ENCODE data around the gene CD40. TPM values are rescaled to one million over a fixed set of nuclear protein-coding genes. Genes with fewer than 3 reads are reported as not detected.
A peak's percentile ranks its signal among the peaks of the same experiment; 100 is the strongest.

CD40 gene
- total RNA-seq, 1 experiment from 2014 or later, result 6.3 TPM

GRCh38 chr20:46077642-46078305 is 40.3 kb upstream of the CD40 start:
- Histone ChIP-seq H3K9me2 (replicated peaks; ENCODE audit: insufficient read depth, low read length) (no peaks in the 10 kb centered on the region), H2AFZ (ENCODE audit: low read length) (no peak overlapping the region), H3K4me2 (ENCODE audit: low read depth, low read length, poor library complexity, severe bottlenecking) (no peak overlapping the region), H3K4me3 (ENCODE audit: low read length) (no peak overlapping the region), H3K79me2 (ENCODE audit: low read length) (peaks cover 96% of the 10 kb centered on the region), H3K9me3 (ENCODE audit: low read length) (no peaks in the 10 kb centered on the region), H4K20me1 (ENCODE audit: insufficient read depth, low read depth, low read length) (no peaks in the 10 kb centered on the region), H3K4me1 (ENCODE audit: low read length) (peaks cover 26% of the 10 kb centered on the region), H3K9ac (ENCODE audit: low read length) (no peak overlapping the region), H3K27me3 (ENCODE audit: low read length) (no peaks in the 10 kb centered on the region), H3K27ac (ENCODE audit: low read length) (no peak overlapping the region), H3K36me3 (ENCODE audit: insufficient read depth, low read length) (peaks cover 17% of the 10 kb centered on the region; the same call in 1 of the 2 replicates)
- DNase-seq, result no peak

GRCh38 chr20:46078954-46079353 is 39.2 kb upstream of the CD40 start:
- Histone ChIP-seq H3K27ac (ENCODE audit: low read length) (no peak overlapping the region), H2AFZ (ENCODE audit: low read length) (no peak overlapping the region), H3K36me3 (ENCODE audit: insufficient read depth, low read length) (peaks cover 17% of the 10 kb centered on the region; the same call in 1 of the 2 replicates), H3K9me3 (ENCODE audit: low read length) (no peaks in the 10 kb centered on the region), H3K4me2 (ENCODE audit: low read depth, low read length, poor library complexity, severe bottlenecking) (no peak overlapping the region), H3K9me2 (replicated peaks; ENCODE audit: insufficient read depth, low read length) (no peaks in the 10 kb centered on the region), H3K4me3 (ENCODE audit: low read length) (no peak overlapping the region), H4K20me1 (ENCODE audit: insufficient read depth, low read depth, low read length) (no peaks in the 10 kb centered on the region), H3K27me3 (ENCODE audit: low read length) (no peaks in the 10 kb centered on the region), H3K4me1 (ENCODE audit: low read length) (peaks cover 38% of the 10 kb centered on the region), H3K9ac (ENCODE audit: low read length) (no peak overlapping the region), H3K79me2 (ENCODE audit: low read length) (peaks cover 98% of the 10 kb centered on the region)
- DNase-seq, result no peak

GRCh38 chr20:46081074-46081473 is 37.0 kb upstream of the CD40 start:
- peaks cover 8% of the 10 kb centered on the region; the same call in 1 of the 2 replicates for H4K20me1 ChIP-seq (ENCODE audit: insufficient read depth, low read depth, low read length)

GRCh38 chr20:46083101-46083500 is 35.0 kb upstream of the CD40 start:
- H3K4me2 ChIP-seq (ENCODE audit: low read depth, low read length, poor library complexity, severe bottlenecking), result peak overlapping the region; percentile 8
- H3K4me3 ChIP-seq (ENCODE audit: low read length), result no peak overlapping the region
- H3K27ac ChIP-seq (ENCODE audit: low read length), result no peak overlapping the region
- peaks cover 100% of the 10 kb centered on the region for H3K79me2 ChIP-seq (ENCODE audit: low read length)
- no peaks in the 10 kb centered on the region for H3K9me2 ChIP-seq (replicated peaks; ENCODE audit: insufficient read depth, low read length)
- no peaks in the 10 kb centered on the region for H3K9me3 ChIP-seq (ENCODE audit: low read length)
- H3K4me1 ChIP-seq (ENCODE audit: low read length), result peaks cover 79% of the 10 kb centered on the region
- H4K20me1 ChIP-seq (ENCODE audit: insufficient read depth, low read depth, low read length), result peaks cover 25% of the 10 kb centered on the region
- no peaks in the 10 kb centered on the region for H3K27me3 ChIP-seq (ENCODE audit: low read length)
- peaks cover 12% of the 10 kb centered on the region; the same call in 1 of the 2 replicates for H3K36me3 ChIP-seq (ENCODE audit: insufficient read depth, low read length)
- H3K9ac ChIP-seq (ENCODE audit: low read length), result no peak overlapping the region
- no peak overlapping the region for H2AFZ ChIP-seq (ENCODE audit: low read length)
- no peak for DNase-seq

More at GRCh38 chr20:46081074-46081473, 37.0 kb upstream of the CD40 start:
- Histone ChIP-seq H3K36me3 (ENCODE audit: insufficient read depth, low read length) (peaks cover 17% of the 10 kb centered on the region; the same call in 1 of the 2 replicates), H3K9me2 (replicated peaks; ENCODE audit: insufficient read depth, low read length) (no peaks in the 10 kb centered on the region), H3K27ac (ENCODE audit: low read length) (no peak overlapping the region), H3K4me2 (ENCODE audit: low read depth, low read length, poor library complexity, severe bottlenecking) (peak overlapping the region; percentile 19), H3K79me2 (ENCODE audit: low read length) (peaks cover 100% of the 10 kb centered on the region), H3K27me3 (ENCODE audit: low read length) (no peaks in the 10 kb centered on the region), H3K9me3 (ENCODE audit: low read length) (no peaks in the 10 kb centered on the region), H3K4me3 (ENCODE audit: low read length) (no peak overlapping the region), H2AFZ (ENCODE audit: low read length) (no peak overlapping the region), H3K4me1 (ENCODE audit: low read length) (peaks cover 59% of the 10 kb centered on the region), H3K9ac (ENCODE audit: low read length) (no peak overlapping the region)
- no peak for DNase-seq

- H3K36me3 ChIP-seq (ENCODE audit: insufficient read depth, low read length), result peaks cover 10% of the 10 kb centered on the region; the same call in 1 of the 2 replicates
Measured at GRCh38 chr20:46083531-46084061, 34.5 kb upstream of the CD40 start.

GRCh38 chr20:46084805-46085178 is 33.3 kb upstream of the CD40 start:
- no peak overlapping the region for H2AFZ ChIP-seq (ENCODE audit: low read length)
- no peaks in the 10 kb centered on the region; the same call in 1 of the 2 replicates for H3K36me3 ChIP-seq (ENCODE audit: insufficient read depth, low read length)
- no peaks in the 10 kb centered on the region for H3K9me3 ChIP-seq (ENCODE audit: low read length)
- H3K9me2 ChIP-seq (replicated peaks; ENCODE audit: insufficient read depth, low read length), result no peaks in the 10 kb centered on the region
- no peak for DNase-seq
- peaks cover 98% of the 10 kb centered on the region for H3K79me2 ChIP-seq (ENCODE audit: low read length)
- H3K27me3 ChIP-seq (ENCODE audit: low read length), result no peaks in the 10 kb centered on the region
- no peak overlapping the region for H3K9ac ChIP-seq (ENCODE audit: low read length)
- H3K4me3 ChIP-seq (ENCODE audit: low read length), result no peak overlapping the region
- H3K4me2 ChIP-seq (ENCODE audit: low read depth, low read length, poor library complexity, severe bottlenecking), result no peak overlapping the region
- no peak overlapping the region for H3K27ac ChIP-seq (ENCODE audit: low read length)
- peaks cover 37% of the 10 kb centered on the region for H4K20me1 ChIP-seq (ENCODE audit: insufficient read depth, low read depth, low read length)
- peaks cover 85% of the 10 kb centered on the region for H3K4me1 ChIP-seq (ENCODE audit: low read length)

More at GRCh38 chr20:46083531-46084061, 34.5 kb upstream of the CD40 start:
- Histone ChIP-seq H3K4me2 (ENCODE audit: low read depth, low read length, poor library complexity, severe bottlenecking) (no peak overlapping the region), H3K4me3 (ENCODE audit: low read length) (no peak overlapping the region), H3K79me2 (ENCODE audit: low read length) (peaks cover 100% of the 10 kb centered on the region), H2AFZ (ENCODE audit: low read length) (no peak overlapping the region), H3K9ac (ENCODE audit: low read length) (no peak overlapping the region), H3K9me2 (replicated peaks; ENCODE audit: insufficient read depth, low read length) (no peaks in the 10 kb centered on the region), H3K27ac (ENCODE audit: low read length) (no peak overlapping the region), H3K4me1 (ENCODE audit: low read length) (peaks cover 84% of the 10 kb centered on the region), H4K20me1 (ENCODE audit: insufficient read depth, low read depth, low read length) (peaks cover 30% of the 10 kb centered on the region), H3K9me3 (ENCODE audit: low read length) (no peaks in the 10 kb centered on the region), H3K27me3 (ENCODE audit: low read length) (no peaks in the 10 kb centered on the region)
- no peak for DNase-seq

- Histone ChIP-seq H3K4me1 (ENCODE audit: low read length) (peaks cover 86% of the 10 kb centered on the region), H3K79me2 (ENCODE audit: low read length) (peaks cover 93% of the 10 kb centered on the region), H3K9me2 (replicated peaks; ENCODE audit: insufficient read depth, low read length) (no peaks in the 10 kb centered on the region), H2AFZ (ENCODE audit: low read length) (no peak overlapping the region), H3K27ac (ENCODE audit: low read length) (no peak overlapping the region), H3K36me3 (ENCODE audit: insufficient read depth, low read length) (no peaks in the 10 kb centered on the region), H3K27me3 (ENCODE audit: low read length) (no peaks in the 10 kb centered on the region), H3K4me2 (ENCODE audit: low read depth, low read length, poor library complexity, severe bottlenecking) (no peak overlapping the region), H3K9me3 (ENCODE audit: low read length) (no peaks in the 10 kb centered on the region), H3K9ac (ENCODE audit: low read length) (no peak overlapping the region), H3K4me3 (ENCODE audit: low read length) (no peak overlapping the region), H4K20me1 (ENCODE audit: insufficient read depth, low read depth, low read length) (peaks cover 37% of the 10 kb centered on the region)
- DNase-seq, result no peak
Measured at GRCh38 chr20:46085179-46085851, 32.8 kb upstream of the CD40 start.

- H3K9me2 ChIP-seq (replicated peaks; ENCODE audit: insufficient read depth, low read length), result no peaks in the 10 kb centered on the region
- no peaks in the 10 kb centered on the region for H3K9me3 ChIP-seq (ENCODE audit: low read length)
- H2AFZ ChIP-seq (ENCODE audit: low read length), result no peak overlapping the region
- peaks cover 72% of the 10 kb centered on the region for H3K4me1 ChIP-seq (ENCODE audit: low read length)
- no peak overlapping the region for H3K27ac ChIP-seq (ENCODE audit: low read length)
- peak; percentile 58 for DNase-seq
- peaks cover 75% of the 10 kb centered on the region for H3K79me2 ChIP-seq (ENCODE audit: low read length)
- peaks cover 37% of the 10 kb centered on the region for H4K20me1 ChIP-seq (ENCODE audit: insufficient read depth, low read depth, low read length)
- H3K4me3 ChIP-seq (ENCODE audit: low read length), result no peak overlapping the region; the same call in 1 of the 2 replicates
- no peaks in the 10 kb centered on the region for H3K27me3 ChIP-seq (ENCODE audit: low read length)
- peak overlapping the region; percentile 97 for H3K4me2 ChIP-seq (ENCODE audit: low read depth, low read length, poor library complexity, severe bottlenecking)
- no peak overlapping the region for H3K9ac ChIP-seq (ENCODE audit: low read length)
- H3K36me3 ChIP-seq (ENCODE audit: insufficient read depth, low read length), result no peaks in the 10 kb centered on the region
Measured at GRCh38 chr20:46087161-46087560, 31.0 kb upstream of the CD40 start.

All from Karpas-422 (cell line).